Stimulated activated CD4-positive, alpha-beta T cell treated with anti-CD3 and anti-CD28 coated beads, Interleukin-1b, Interleukin-23, amount 100 ng/mL, for 4 hours (primary cell): ENCODE results near the gene SUFU.
A peak's percentile ranks its signal among the peaks of the same experiment; 100 is the strongest.

Experiments
- DNase-seq, 2 donors: peaks; one replicate each; pipeline ENCODE4 v3.0.0-alpha.2; 2020; ENCODE audit warnings: low read depth in 2 of 2

SUFU gene

DNA sequence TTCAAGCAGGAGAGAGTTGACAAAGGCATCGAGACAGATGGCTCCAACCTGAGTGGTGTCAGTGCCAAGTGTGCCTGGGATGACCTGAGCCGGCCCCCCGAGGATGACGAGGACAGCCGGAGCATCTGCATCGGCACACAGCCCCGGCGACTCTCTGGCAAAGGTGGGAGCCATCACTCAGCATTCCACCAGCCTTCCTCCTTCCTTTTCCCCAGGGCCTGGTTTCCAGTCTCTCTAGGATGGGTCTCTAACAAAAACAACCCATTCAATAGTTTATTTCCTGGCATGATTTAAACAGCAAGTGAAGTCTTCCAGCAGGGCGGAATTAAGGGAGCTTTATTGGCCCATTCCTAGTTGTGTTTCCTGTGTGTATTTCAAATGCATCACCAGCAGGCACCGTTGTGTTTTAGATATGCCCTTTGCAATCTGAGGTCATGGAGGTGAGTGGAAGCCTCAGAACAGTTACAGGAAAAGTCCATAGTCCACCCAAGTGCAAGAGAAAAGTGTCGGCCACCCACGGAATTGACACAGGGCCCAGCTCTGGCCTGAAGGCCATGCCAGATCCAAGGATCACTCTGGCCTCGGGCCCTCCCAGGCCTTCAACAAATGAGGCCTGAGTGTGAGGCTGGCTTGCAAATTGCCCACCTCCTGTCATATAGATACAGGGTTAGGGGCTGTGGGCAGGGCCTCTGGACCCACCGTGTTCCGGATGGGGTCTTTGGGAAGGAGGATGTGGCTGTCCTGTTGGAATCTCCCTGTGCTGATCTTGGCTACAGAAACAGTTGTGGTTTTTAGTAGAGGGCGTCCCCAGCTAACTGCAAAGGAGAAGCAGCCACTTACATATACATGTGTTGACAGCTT, 93.6 kb downstream of the SUFU start:
- no peak for DNase-seq

DNA sequence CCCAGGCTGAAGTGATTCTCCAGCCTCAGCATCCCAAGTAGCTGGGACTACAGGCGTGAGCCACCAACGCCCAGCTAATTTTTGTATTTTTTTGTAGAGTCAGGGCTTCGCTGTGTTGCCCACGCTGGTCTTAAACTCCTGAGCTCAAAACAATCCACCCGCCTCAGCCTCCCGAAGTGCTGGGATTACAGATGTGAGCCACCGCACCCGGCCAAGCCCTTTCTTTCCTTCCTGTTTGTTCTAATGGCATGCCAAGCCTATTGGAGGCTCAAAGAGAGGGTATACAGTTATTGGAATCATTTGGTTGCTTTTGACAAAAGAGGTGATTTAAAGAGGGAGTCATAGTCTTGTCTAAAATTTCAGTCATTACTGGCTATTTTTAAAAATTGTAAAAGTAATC, 94.5 kb downstream of the SUFU start:
- DNase-seq, result no peak

GRCh38 chr10:102599565-102600327, 96.0 kb downstream of the SUFU start:
- no peak for DNase-seq

GRCh38 chr10:102600816-102601215, 97.0 kb downstream of the SUFU start:
- DNase-seq, result no peak

- DNase-seq, result no peak
Observed at GRCh38 chr10:102601639-102602038, 97.9 kb downstream of the SUFU start.

DNA sequence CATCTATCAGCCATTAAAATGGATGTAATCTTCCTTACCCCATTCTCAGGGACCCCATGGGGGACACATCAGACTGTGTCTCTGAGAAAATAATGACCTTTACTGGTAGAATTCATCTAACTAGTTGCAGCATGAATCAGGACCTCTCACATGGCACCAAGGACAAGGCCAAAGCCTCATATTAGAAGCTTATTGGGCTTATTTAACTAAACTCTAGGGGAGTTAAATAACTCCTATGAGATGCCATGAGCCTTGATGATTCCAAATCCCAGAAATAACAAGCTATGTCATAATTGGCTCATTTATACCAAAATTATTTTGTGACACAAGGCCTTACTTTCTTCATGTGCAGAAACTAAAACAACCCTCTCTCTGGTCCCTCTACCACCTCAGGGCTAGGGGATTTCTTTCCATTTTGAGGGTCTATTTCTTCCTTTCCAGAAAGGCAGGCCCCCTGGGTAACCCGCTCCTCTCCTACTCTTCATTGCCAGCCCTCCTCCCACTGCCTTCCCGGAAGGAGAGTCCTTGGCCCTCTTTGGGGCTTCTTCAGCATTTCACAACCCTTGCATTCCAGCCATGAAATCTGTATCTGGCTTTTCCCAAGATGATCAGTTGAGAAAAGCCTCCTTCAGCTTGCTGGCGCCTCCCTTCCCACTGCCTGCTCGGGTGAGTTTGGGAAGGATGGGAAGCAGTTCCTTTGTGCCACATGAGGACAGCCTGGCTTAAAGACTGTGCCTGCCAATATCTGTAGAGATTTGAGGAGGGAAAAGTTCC, 98.7 kb downstream of the SUFU start:
- DNase-seq, result no peak

- DNase-seq, result no peak
Observed at GRCh38 chr10:102603946-102604345, 100.2 kb downstream of the SUFU start.

DNA sequence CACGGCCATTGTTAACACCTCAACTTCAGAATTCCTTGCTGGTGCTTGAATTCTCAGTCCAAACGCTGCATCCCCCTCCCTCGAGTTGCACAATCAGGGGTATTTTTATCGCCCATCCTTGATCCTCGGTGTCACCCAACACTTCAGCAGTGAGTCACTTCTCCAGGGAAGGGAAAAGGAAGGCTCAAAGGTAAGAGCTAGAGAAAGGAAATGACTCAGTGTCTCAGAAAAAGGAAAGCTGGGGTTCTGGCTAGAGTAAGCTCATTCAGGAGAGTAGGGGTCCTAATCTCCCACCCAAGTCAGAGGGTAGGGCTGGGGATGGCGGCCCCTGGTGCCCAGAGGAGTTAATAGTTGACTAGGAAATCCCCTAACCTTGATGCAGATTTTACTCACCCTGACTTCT, 100.7 kb downstream of the SUFU start:
- DNase-seq, result no peak

DNA sequence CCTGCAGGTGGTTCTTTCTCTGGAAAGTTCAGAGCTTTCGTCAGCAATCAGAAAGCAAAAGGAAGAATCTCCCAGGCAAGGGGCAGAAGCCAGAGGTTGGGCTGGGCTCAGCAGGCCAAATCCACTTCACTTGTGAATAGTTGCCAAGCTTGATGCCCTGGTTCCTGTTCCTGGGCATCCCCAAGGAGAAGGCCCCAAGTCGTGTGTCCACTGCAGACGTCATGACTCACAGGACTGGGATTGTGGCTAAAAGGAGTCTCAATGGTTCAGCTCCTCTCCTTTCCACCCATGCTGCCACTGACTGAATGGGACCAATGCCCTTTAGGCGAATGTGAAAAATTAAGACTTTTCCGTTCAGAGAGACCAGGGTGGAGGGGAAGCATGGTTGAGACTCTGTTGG, 101.9 kb downstream of the SUFU start:
- no peak for DNase-seq

DNA sequence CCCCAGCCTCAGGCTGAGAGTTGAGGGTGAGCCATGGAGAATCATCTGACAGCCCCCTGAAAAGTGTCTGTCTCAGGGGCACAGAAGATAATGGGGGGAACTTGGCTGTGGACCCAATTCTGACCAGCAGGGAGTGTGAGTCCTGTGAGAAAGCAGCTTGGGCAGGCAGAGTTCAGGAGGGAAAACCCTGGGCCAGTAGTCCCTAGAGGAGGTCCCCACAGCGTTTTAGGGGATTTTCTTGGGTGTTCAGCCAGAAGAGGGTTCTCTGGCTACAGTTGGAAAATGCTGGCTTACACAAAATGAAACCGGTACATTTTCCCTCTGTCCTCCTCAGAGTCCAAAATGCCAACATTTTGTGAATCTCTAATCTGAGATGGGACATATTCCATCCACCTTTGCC, 104.7 kb downstream of the SUFU start:
- DNase-seq, result no peak

GRCh38 chr10:102610441-102610887, 106.7 kb downstream of the SUFU start:
- DNase-seq, result no peak

GRCh38 chr10:102611514-102612087, 107.8 kb downstream of the SUFU start:
- no peak for DNase-seq

DNA sequence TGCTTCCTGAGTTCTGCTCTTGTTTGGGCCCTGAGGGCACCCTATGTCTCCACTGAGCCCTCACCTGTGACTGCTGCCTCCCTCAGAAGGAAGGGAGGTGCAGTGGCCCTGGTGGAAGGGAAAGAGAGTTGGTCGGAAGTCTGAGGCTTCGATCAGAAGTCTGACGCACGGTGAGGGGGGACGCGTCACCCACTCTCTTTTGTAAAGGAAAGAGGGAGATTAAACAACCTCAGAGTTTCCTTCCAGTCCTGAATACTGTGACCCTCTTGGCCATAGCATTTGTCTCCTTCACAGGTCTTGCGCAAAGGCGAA, 109.1 kb downstream of the SUFU start:
- peak in 1 of 2 donors; percentile 29 for DNase-seq

GRCh38 chr10:102613286-102613685, 109.5 kb downstream of the SUFU start:
- no peak for DNase-seq

DNA sequence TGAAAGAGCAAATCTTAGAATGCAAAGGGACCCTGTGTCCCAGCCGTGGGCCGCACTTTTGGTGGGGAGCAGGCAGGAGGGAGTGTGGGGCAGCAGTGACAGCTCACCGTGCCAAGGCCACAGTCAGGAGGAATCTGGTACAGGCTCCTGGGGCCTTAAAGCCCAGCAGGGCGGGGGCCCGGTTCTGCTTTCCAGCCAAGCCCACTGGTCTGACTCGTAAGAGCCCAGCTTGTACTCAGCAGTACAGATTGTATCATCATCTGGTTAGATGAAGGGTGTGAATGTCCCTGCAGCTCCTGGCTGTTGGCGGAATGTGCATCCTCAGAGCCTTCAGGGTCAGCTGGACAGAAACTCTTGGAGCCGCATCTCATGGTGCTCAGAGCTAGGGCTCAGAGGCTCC, 110.0 kb downstream of the SUFU start:
- DNase-seq, result no peak

DNA sequence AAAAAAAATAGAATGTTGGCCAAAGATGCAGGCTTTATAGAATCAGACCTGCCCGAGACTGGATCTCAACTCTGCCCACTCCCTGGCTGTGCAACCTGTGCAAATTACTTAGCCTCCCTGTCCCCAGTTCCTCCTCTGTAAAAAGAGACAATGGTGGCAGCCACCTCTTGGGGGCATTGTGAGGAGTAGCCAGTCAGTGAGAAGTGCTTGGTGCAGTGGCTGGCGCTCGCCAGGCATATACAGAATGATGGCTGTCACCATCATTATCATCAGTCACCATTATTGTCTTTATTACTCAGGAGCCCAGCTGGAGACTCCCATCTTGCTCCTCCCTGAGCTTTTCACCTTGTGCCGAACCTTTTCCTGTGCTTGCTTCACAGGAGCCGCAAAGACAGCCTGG, 111.1 kb downstream of the SUFU start:
- DNase-seq, result no peak

DNA sequence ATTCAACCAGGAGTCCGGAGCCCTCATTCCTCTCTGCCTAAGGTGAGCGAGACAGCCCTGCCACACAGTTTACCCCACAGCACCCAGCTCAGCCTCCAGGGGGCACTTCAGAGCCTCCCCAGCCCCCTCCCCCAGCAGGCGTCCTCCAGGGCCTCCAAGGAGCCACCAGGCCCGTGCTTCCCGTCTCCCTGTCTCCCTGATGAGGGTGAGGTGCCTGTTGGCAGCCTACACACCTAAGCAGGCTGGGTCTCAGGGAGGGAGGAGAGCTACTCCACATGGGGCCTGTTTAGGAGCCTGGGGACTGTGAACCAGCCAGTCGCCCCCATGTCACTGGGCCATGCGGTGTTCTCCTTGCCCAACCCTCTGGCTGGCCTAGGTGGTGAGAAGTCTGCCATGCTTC, 111.6 kb downstream of the SUFU start:
- no peak for DNase-seq

- no peak for DNase-seq
Observed at GRCh38 chr10:102616066-102616770, 112.4 kb downstream of the SUFU start.

- DNase-seq, result no peak
Observed at GRCh38 chr10:102617041-102617440, 113.3 kb downstream of the SUFU start.

GRCh38 chr10:102617816-102618215, 114.0 kb downstream of the SUFU start:
- DNase-seq, result no peak

GRCh38 chr10:102619281-102619981, 115.7 kb downstream of the SUFU start:
- DNase-seq, result no peak
